ENCODE results near the gene KCNIP4.

Gene KCNIP4

GRCh38 chr4:20944961-20945360, 1003.6 kb downstream of the KCNIP4 start:
- H3F3A ChIP-seq (ENCODE audit: low read depth), result no peaks in the 10 kb centered on the region
- no peak overlapping the region for H3K9ac ChIP-seq (ENCODE audit: low read depth, low read length, poor library complexity, severe bottlenecking)
- TF ChIP-seq CTCF (conservative IDR thresholded peaks at IDR 0.05; ENCODE audit: low read length) (no peak), EZH2phosphoT487 (IDR thresholded peaks at IDR 0.05; ENCODE audit: borderline replicate concordance) (no peak)
- no peaks in the 10 kb centered on the region for H3K4me1 ChIP-seq (ENCODE audit: insufficient read depth, low read length, poor library complexity, severe bottlenecking)
- no peak overlapping the region for H3K4me2 ChIP-seq (ENCODE audit: low read depth, low read length, poor library complexity, severe bottlenecking)
- H2AFZ ChIP-seq (ENCODE audit: low read length), result no peak overlapping the region
- no peaks in the 10 kb centered on the region for H4K20me1 ChIP-seq (ENCODE audit: insufficient read depth, low read length, poor library complexity, severe bottlenecking)
- no peaks in the 10 kb centered on the region for H3K79me2 ChIP-seq (ENCODE audit: insufficient read depth, low read length)
- H3K36me3 ChIP-seq (ENCODE audit: insufficient read depth, low read length), result no peaks in the 10 kb centered on the region
- no peaks in the 10 kb centered on the region for H3K9me2 ChIP-seq (replicated peaks; ENCODE audit: low read depth, low read length)
- no peaks in the 10 kb centered on the region for H3K9me3 ChIP-seq (ENCODE audit: insufficient read depth, low read depth, low read length)
- H3K27me3 ChIP-seq (ENCODE audit: insufficient read depth, low read length, poor library complexity, severe bottlenecking), result no peaks in the 10 kb centered on the region
- no peak overlapping the region for H3K4me3 ChIP-seq (ENCODE audit: low read length, poor library complexity, severe bottlenecking)

GRCh38 chr4:20944451-20944850, 1004.1 kb downstream of the KCNIP4 start:
- Histone ChIP-seq H3K4me2 (ENCODE audit: low read depth, low read length, poor library complexity, severe bottlenecking) (no peak overlapping the region), H3K79me2 (ENCODE audit: insufficient read depth, low read length) (no peaks in the 10 kb centered on the region), H3K4me1 (ENCODE audit: insufficient read depth, low read length, poor library complexity, severe bottlenecking) (no peaks in the 10 kb centered on the region), H2AFZ (ENCODE audit: low read length) (no peak overlapping the region), H3K9me2 (replicated peaks; ENCODE audit: low read depth, low read length) (no peaks in the 10 kb centered on the region), H3K36me3 (ENCODE audit: insufficient read depth, low read length) (no peaks in the 10 kb centered on the region), H3K9me3 (ENCODE audit: insufficient read depth, low read depth, low read length) (no peaks in the 10 kb centered on the region), H3K27me3 (ENCODE audit: insufficient read depth, low read length, poor library complexity, severe bottlenecking) (no peaks in the 10 kb centered on the region), H4K20me1 (ENCODE audit: insufficient read depth, low read length, poor library complexity, severe bottlenecking) (no peaks in the 10 kb centered on the region), H3K9ac (ENCODE audit: low read depth, low read length, poor library complexity, severe bottlenecking) (no peak overlapping the region), H3F3A (ENCODE audit: low read depth) (no peaks in the 10 kb centered on the region), H3K4me3 (ENCODE audit: low read length, poor library complexity, severe bottlenecking) (no peak overlapping the region)
- no peak for TF ChIP-seq CTCF (conservative IDR thresholded peaks at IDR 0.05; ENCODE audit: low read length)
- no peak for TF ChIP-seq EZH2phosphoT487 (IDR thresholded peaks at IDR 0.05; ENCODE audit: borderline replicate concordance)

- Histone ChIP-seq H3K9ac (ENCODE audit: low read depth, low read length, poor library complexity, severe bottlenecking) (no peak overlapping the region), H3K4me2 (ENCODE audit: low read depth, low read length, poor library complexity, severe bottlenecking) (no peak overlapping the region), H3K27me3 (ENCODE audit: insufficient read depth, low read length, poor library complexity, severe bottlenecking) (no peaks in the 10 kb centered on the region), H3K9me2 (replicated peaks; ENCODE audit: low read depth, low read length) (no peaks in the 10 kb centered on the region), H2AFZ (ENCODE audit: low read length) (no peak overlapping the region), H3K79me2 (ENCODE audit: insufficient read depth, low read length) (no peaks in the 10 kb centered on the region), H3K36me3 (ENCODE audit: insufficient read depth, low read length) (no peaks in the 10 kb centered on the region), H3K9me3 (ENCODE audit: insufficient read depth, low read depth, low read length) (no peaks in the 10 kb centered on the region), H4K20me1 (ENCODE audit: insufficient read depth, low read length, poor library complexity, severe bottlenecking) (no peaks in the 10 kb centered on the region), H3K4me1 (ENCODE audit: insufficient read depth, low read length, poor library complexity, severe bottlenecking) (no peaks in the 10 kb centered on the region), H3F3A (ENCODE audit: low read depth) (no peaks in the 10 kb centered on the region), H3K4me3 (ENCODE audit: low read length, poor library complexity, severe bottlenecking) (no peak overlapping the region)
- no peak for TF ChIP-seq EZH2phosphoT487 (IDR thresholded peaks at IDR 0.05; ENCODE audit: borderline replicate concordance)
These were observed 1010.4 kb downstream of the KCNIP4 start for GRCh38 chr4:20938204-20938603.

GRCh38 chr4:20926529-20926928, 1022.0 kb downstream of the KCNIP4 start:
- no peaks in the 10 kb centered on the region for H3K9me3 ChIP-seq (ENCODE audit: insufficient read depth, low read depth, low read length)
- no peak overlapping the region for H3K4me3 ChIP-seq (ENCODE audit: low read length, poor library complexity, severe bottlenecking)
- no peaks in the 10 kb centered on the region for H3K4me1 ChIP-seq (ENCODE audit: insufficient read depth, low read length, poor library complexity, severe bottlenecking)
- H3K79me2 ChIP-seq (ENCODE audit: insufficient read depth, low read length), result no peaks in the 10 kb centered on the region
- no peak overlapping the region for H3K9ac ChIP-seq (ENCODE audit: low read depth, low read length, poor library complexity, severe bottlenecking)
- no peaks in the 10 kb centered on the region for H3K27me3 ChIP-seq (ENCODE audit: insufficient read depth, low read length, poor library complexity, severe bottlenecking)
- H3F3A ChIP-seq (ENCODE audit: low read depth), result no peaks in the 10 kb centered on the region
- H3K4me2 ChIP-seq (ENCODE audit: low read depth, low read length, poor library complexity, severe bottlenecking), result no peak overlapping the region
- H3K36me3 ChIP-seq (ENCODE audit: insufficient read depth, low read length), result no peaks in the 10 kb centered on the region
- TF ChIP-seq CTCF (conservative IDR thresholded peaks at IDR 0.05; ENCODE audit: low read length) (no peak), EZH2phosphoT487 (IDR thresholded peaks at IDR 0.05; ENCODE audit: borderline replicate concordance) (no peak)
- H3K9me2 ChIP-seq (replicated peaks; ENCODE audit: low read depth, low read length), result 0 out of 2 replicates have a peak, but pooled peaks cover 4% of the 10 kb centered on the region
- H2AFZ ChIP-seq (ENCODE audit: low read length), result no peak overlapping the region
- H4K20me1 ChIP-seq (ENCODE audit: insufficient read depth, low read length, poor library complexity, severe bottlenecking), result no peaks in the 10 kb centered on the region
